OCI-M2 (cell line): Measurements from ENCODE around the gene SHISA7.
"Not testable (repeated sequence)": the region's sequence is repeated elsewhere in the genome, so short reads cannot be mapped to it uniquely, and the experiment has no call there.

Experiments used
- DNase-seq: peaks from one replicate; lab custom pipeline; 2025; ENCODE audit not compliant: unreplicated experiment; lab: John Stamatoyannopoulos, UW

SHISA7 gene

GRCh38 chr19:55421281-55421680, 21.8 kb downstream of the SHISA7 start:
- not testable (repeated sequence) for DNase-seq

- DNase-seq = no peak
Measured at GRCh38 chr19:55419624-55420236, 23.4 kb downstream of the SHISA7 start.

- no peak for DNase-seq
Measured at GRCh38 chr19:55419103-55419502, 24.0 kb downstream of the SHISA7 start.

- no peak for DNase-seq
Measured at GRCh38 chr19:55418185-55418584, 24.9 kb downstream of the SHISA7 start.

GRCh38 chr19:55410168-55410567, 32.9 kb downstream of the SHISA7 start:
- DNase-seq = no peak

GRCh38 chr19:55409179-55409578, 33.9 kb downstream of the SHISA7 start:
- DNase-seq = not testable (repeated sequence)

GRCh38 chr19:55408533-55408872, 34.6 kb downstream of the SHISA7 start:
- DNase-seq = no peak

GRCh38 chr19:55407800-55408532, 35.1 kb downstream of the SHISA7 start:
- DNase-seq = peak; percentile 95

- not testable (repeated sequence) for DNase-seq
Measured at GRCh38 chr19:55407550-55407799, 35.6 kb downstream of the SHISA7 start, which contains the start of gene UBE2S. Gene UBE2S, minus strand, starts transcription at chr19:55407788. Its CDS starts 199 bp downstream, at chr19:55407589.

- no peak for DNase-seq
Measured at GRCh38 chr19:55406826-55407549, 36.1 kb downstream of the SHISA7 start.

- no peak for DNase-seq
Measured at GRCh38 chr19:55406091-55406825, 36.8 kb downstream of the SHISA7 start.

GRCh38 chr19:55405638-55406037, 37.5 kb downstream of the SHISA7 start:
- no peak for DNase-seq

GRCh38 chr19:55402509-55402908, 40.6 kb downstream of the SHISA7 start:
- no peak for DNase-seq

- DNase-seq = not testable (repeated sequence)
Measured at GRCh38 chr19:55401390-55401789, 41.7 kb downstream of the SHISA7 start.

- DNase-seq = no peak
Measured at GRCh38 chr19:55400281-55401087, 42.6 kb downstream of the SHISA7 start.

- DNase-seq = no peak
Measured at GRCh38 chr19:55398200-55398925, 44.7 kb downstream of the SHISA7 start.

GRCh38 chr19:55392820-55393761, 50.0 kb downstream of the SHISA7 start:
- no peak for DNase-seq

GRCh38 chr19:55391702-55392615, 51.1 kb downstream of the SHISA7 start:
- no peak for DNase-seq
